Gastroesophageal sphincter (tissue), 4 donors: ENCODE data around the gene C7. TPM values are rescaled to one million over a fixed set of nuclear protein-coding genes. Genes with fewer than 3 reads are reported as not detected.

Experiments used
- ATAC-seq: fragments of 150-250 bp; one replicate; pipeline ENCODE4 v1.9.1; 2016; ENCODE audit warnings: mild to moderate bottlenecking, moderate library complexity
- H3K27ac ChIP-seq, 4 donors: fragments of 200-600 bp; sonication (generic) in 3 of 4; 1 replicate in 3 of 4; 2 replicates in 1 of 4; pipeline ENCODE4 v1.5.1; 2016 to 2019
- H3K27me3 ChIP-seq: fragments of 200-600 bp; sonication (generic); one replicate; pipeline ENCODE4 v1.5.1; 2019
- H3K36me3 ChIP-seq, 2 donors: fragments of 200-600 bp; sonication (generic); one replicate each; pipeline ENCODE4 v1.5.1; 2019; ENCODE audit warnings: control low read depth in 1 of 2
- H3K4me1 ChIP-seq, 3 donors: fragments of 200-600 bp; sonication (generic); 1 replicate in 2 of 3; 2 replicates in 1 of 3; pipeline ENCODE4 v1.5.1; 2016 to 2019; ENCODE audit warnings: control low read depth in 2 of 3
- H3K4me3 ChIP-seq, 2 donors: fragments of 200-600 bp; sonication (generic); one replicate each; pipeline ENCODE4 v1.5.1; 2019; ENCODE audit warnings: mild to moderate bottlenecking in 1 of 2, moderate library complexity in 1 of 2
- H3K9me3 ChIP-seq, 3 donors: fragments of 200-600 bp; sonication (generic); one replicate each; pipeline ENCODE4 v1.5.1; 2017 to 2019; ENCODE audit warnings: control low read depth in 2 of 3
- CTCF ChIP-seq, 4 experiments: fragments of 200-600 bp in 2 of 4; fragments of 450-650 bp in 2 of 4; sonication (generic) in 1 of 4; IDR thresholded peaks; one replicate each; pipeline ENCODE4 v1.5.1; 2017 to 2019; ENCODE audit warnings: antibody characterized with exemption in 4 of 4, mild to moderate bottlenecking in 2 of 4, moderate library complexity in 2 of 4
- EP300 ChIP-seq: sonication (generic); formaldehyde crosslinking; IDR thresholded peaks from one replicate; pipeline ENCODE4 v1.6.1; 2017; ENCODE audit warnings: antibody characterized with exemption, mild to moderate bottlenecking
- POLR2A ChIP-seq, 2 donors: fragments of 450-650 bp; IDR thresholded peaks; one replicate each; pipeline ENCODE4 v1.6.1; 2017; ENCODE audit warnings: antibody characterized with exemption in 2 of 2, mild to moderate bottlenecking in 2 of 2, moderate library complexity in 1 of 2
- POLR2AphosphoS5 ChIP-seq: sonication (generic); formaldehyde crosslinking; IDR thresholded peaks from one replicate; pipeline ENCODE4 v1.6.1; 2017; ENCODE audit warnings: antibody characterized with exemption
- WGBS, 2 donors: methylation state at CpG; one replicate each; pipeline ENCODE4 v1.1.5; 2018; ENCODE audit warnings: low coverage in 1 of 2; 5-methylcytosine and 5-hydroxymethylcytosine counted together
- total RNA-seq, 4 donors: library from RNA; depleted of rRNA; stranded (reverse); fragments of >200 nt; gene quantifications; one replicate each; pipeline ENCODE4 v1.1.0, GENCODE V29; 2016

Gene C7
- total RNA-seq, 4 donors from 2014 or later: 396 to 929 (median 694) TPM

- no peak for ATAC-seq
- 89 to 98% methylated on average over 5 of the region's 5 CpGs for WGBS, 2 donors
- no peaks in the 10 kb centered on the region for H3K9me3 ChIP-seq
Observed at GRCh38 chr5:40995801-40996586, 86.7 kb downstream of the C7 start.

GRCh38 chr5:40999142-40999541 lies 89.8 kb downstream of the C7 start:
- WGBS, 2 donors: 81% methylated on average over 1 of the region's 1 CpG; no CpG with 5 or more reads in 1 of the 2 donors
- Histone ChIP-seq H3K4me1 (no peaks in the 10 kb centered on the region), H3K27ac (no peak overlapping the region), H3K9me3 (no peaks in the 10 kb centered on the region), H3K36me3 (no peaks in the 10 kb centered on the region), H3K27me3 (no peaks in the 10 kb centered on the region), H3K4me3 (no peak overlapping the region)
- no peak for ATAC-seq
- TF ChIP-seq POLR2AphosphoS5: no peak
- TF ChIP-seq POLR2A (IDR thresholded peaks at IDR 0.05): no peak
- no peak for TF ChIP-seq CTCF (IDR thresholded peaks at IDR 0.05)
- no peak for TF ChIP-seq EP300

More at GRCh38 chr5:40995801-40996586, 86.7 kb downstream of the C7 start:
- H3K4me1 ChIP-seq: peaks cover 0 to 17% (median 10%) of the 10 kb centered on the region in 3 donors
- no peak for TF ChIP-seq EP300
- no peak for TF ChIP-seq POLR2A (IDR thresholded peaks at IDR 0.05)
- no peak for TF ChIP-seq CTCF (IDR thresholded peaks at IDR 0.05)
- TF ChIP-seq POLR2AphosphoS5: no peak
- H3K27ac ChIP-seq: no peak overlapping the region
- H3K36me3 ChIP-seq: no peaks in the 10 kb centered on the region
- no peaks in the 10 kb centered on the region for H3K27me3 ChIP-seq
- no peak overlapping the region for H3K4me3 ChIP-seq

GRCh38 chr5:40999966-41000365 lies 90.7 kb downstream of the C7 start:
- 81% methylated on average over 3 of the region's 4 CpGs; no CpG with 5 or more reads in 1 of the 2 donors for WGBS, 2 donors
- H3K4me3 ChIP-seq: no peak overlapping the region
- no peak overlapping the region for H3K27ac ChIP-seq
- no peaks in the 10 kb centered on the region for H3K36me3 ChIP-seq
- H3K27me3 ChIP-seq: no peaks in the 10 kb centered on the region
- no peak for TF ChIP-seq POLR2A (IDR thresholded peaks at IDR 0.05)
- TF ChIP-seq EP300: no peak
- TF ChIP-seq CTCF (IDR thresholded peaks at IDR 0.05): no peak
- no peak for TF ChIP-seq POLR2AphosphoS5
- no peaks in the 10 kb centered on the region for H3K4me1 ChIP-seq
- H3K9me3 ChIP-seq: no peaks in the 10 kb centered on the region
- no peak for ATAC-seq

- no peaks in the 10 kb centered on the region for H3K27me3 ChIP-seq
- H3K4me3 ChIP-seq: no peak overlapping the region
- no peak overlapping the region for H3K27ac ChIP-seq
- no peaks in the 10 kb centered on the region for H3K9me3 ChIP-seq
- no peaks in the 10 kb centered on the region for H3K36me3 ChIP-seq
- ATAC-seq: no peak
- 49 to 55% methylated on average over 3 of the region's 3 CpGs for WGBS, 2 donors
- H3K4me1 ChIP-seq: no peaks in the 10 kb centered on the region
- TF ChIP-seq POLR2A (IDR thresholded peaks at IDR 0.05) (no peak), CTCF (IDR thresholded peaks at IDR 0.05) (no peak), POLR2AphosphoS5 (no peak), EP300 (no peak)
Observed at GRCh38 chr5:41003670-41004376, 94.5 kb downstream of the C7 start.

- 88 to 90% methylated on average over 3 to 5 of the region's 7 CpGs for WGBS, 2 donors
- H3K4me3 ChIP-seq: no peak overlapping the region
- H3K9me3 ChIP-seq: no peaks in the 10 kb centered on the region
- H3K27ac ChIP-seq: no peak overlapping the region
- no peak for TF ChIP-seq CTCF (IDR thresholded peaks at IDR 0.05)
- TF ChIP-seq POLR2AphosphoS5: no peak
- TF ChIP-seq POLR2A (IDR thresholded peaks at IDR 0.05): no peak
- no peak for TF ChIP-seq EP300
- H3K4me1 ChIP-seq: no peaks in the 10 kb centered on the region
- ATAC-seq: no peak
- no peaks in the 10 kb centered on the region for H3K27me3 ChIP-seq
- H3K36me3 ChIP-seq: no peaks in the 10 kb centered on the region
Observed at GRCh38 chr5:41004931-41005330, 95.6 kb downstream of the C7 start.
